GM23338 (cell line): ENCODE data around the gene UNC79. TPM values are rescaled to one million over a fixed set of nuclear protein-coding genes. Genes with fewer than 3 reads are reported as not detected.

Source experiments
- ATAC-seq: fragments of 200-7000 bp; cut with Tn5 transposase; 3 replicates; pipeline ENCODE4 v1.9.1; 2020
- DNase-seq: peaks from one replicate; pipeline ENCODE4 v3.0.0-alpha.2; 2015; ENCODE audit warnings: low spot score
- H2AFZ ChIP-seq: fragments of 200-600 bp; sonication (generic); 2 replicates; pipeline ENCODE4 v1.8.0; 2016; ENCODE audit warnings: antibody characterized with exemption, mild to moderate bottlenecking, moderate library complexity
- H3F3A ChIP-seq: fragments of 200-600 bp; sonication (generic); replicated peaks from 2 replicates; pipeline ENCODE4 v1.8.0; 2017; ENCODE audit warnings: antibody characterized with exemption, mixed run types, low read depth
- H3K27ac ChIP-seq: fragments of 200-600 bp; sonication (generic); 2 replicates; pipeline ENCODE4 v1.6.1; 2016; ENCODE audit warnings: low read depth
- H3K27me3 ChIP-seq: fragments of 200-600 bp; sonication (generic); 2 replicates; pipeline ENCODE4 v1.8.0; 2016; ENCODE audit warnings: mild to moderate bottlenecking, mixed run types, moderate library complexity; ENCODE audit not compliant: insufficient read depth
- H3K36me3 ChIP-seq: fragments of 200-600 bp; sonication (generic); 2 replicates; pipeline ENCODE4 v1.8.0; 2016; ENCODE audit warnings: mild to moderate bottlenecking; ENCODE audit not compliant: insufficient read depth
- H3K4me1 ChIP-seq: fragments of 200-600 bp; sonication (generic); 2 replicates; pipeline ENCODE4 v1.8.0; 2016; ENCODE audit warnings: mild to moderate bottlenecking, moderate library complexity; ENCODE audit not compliant: insufficient read depth
- H3K4me2 ChIP-seq: fragments of 200-600 bp; sonication (generic); 2 replicates; pipeline ENCODE4 v1.7.1; 2017; ENCODE audit warnings: mixed run types
- H3K4me3 ChIP-seq: fragments of 200-600 bp; sonication (generic); 2 replicates; pipeline ENCODE4 v1.6.1; 2016; ENCODE audit warnings: mixed run types
- H3K79me2 ChIP-seq: fragments of 200-600 bp; sonication (generic); replicated peaks from 2 replicates; pipeline ENCODE4 v1.8.0; 2017; ENCODE audit warnings: mild to moderate bottlenecking; ENCODE audit not compliant: insufficient read depth
- H3K9me2 ChIP-seq: fragments of 200-600 bp; sonication (generic); 2 replicates; pipeline ENCODE4 v1.8.0; 2017; ENCODE audit not compliant: insufficient read depth
- H4K20me1 ChIP-seq: fragments of 200-600 bp; sonication (generic); replicated peaks from 2 replicates; pipeline ENCODE4 v1.8.0; 2017; ENCODE audit warnings: mild to moderate bottlenecking; ENCODE audit not compliant: insufficient read depth
- H3K27ac Mint-ChIP-seq: 2 replicates; pipeline ENCODE4 v1.8.0; 2020; ENCODE audit warnings: inconsistent platforms, mild to moderate bottlenecking, moderate library complexity, mixed read lengths
- H3K27me3 Mint-ChIP-seq: 3 replicates; pipeline ENCODE4 v1.8.0; 2022; ENCODE audit warnings: low read depth, mild to moderate bottlenecking, moderate library complexity, mixed read lengths, inconsistent platforms; ENCODE audit not compliant: insufficient read depth, poor library complexity
- H3K36me3 Mint-ChIP-seq: 3 replicates; pipeline ENCODE4 v1.8.0; 2021; ENCODE audit warnings: low read depth, mild to moderate bottlenecking, inconsistent platforms, moderate library complexity, mixed read lengths
- H3K4me1 Mint-ChIP-seq: 3 replicates; pipeline ENCODE4 v1.8.0; 2020; ENCODE audit warnings: mild to moderate bottlenecking, inconsistent platforms, mixed read lengths
- H3K4me3 Mint-ChIP-seq: 3 replicates; pipeline ENCODE4 v1.8.0; 2021; ENCODE audit warnings: moderate library complexity, mild to moderate bottlenecking, inconsistent platforms, mixed read lengths
- H3K9me3 Mint-ChIP-seq: 3 replicates; pipeline ENCODE4 v1.8.0; 2020; ENCODE audit warnings: moderate library complexity, mild to moderate bottlenecking, inconsistent platforms, mixed read lengths
- CREB1 ChIP-seq: fragments of 250-450 bp; sonication (Bioruptor Pico); IDR thresholded peaks from 2 replicates; pipeline ENCODE4 v1.5.0; 2020; ENCODE audit warnings: low read depth, mild to moderate bottlenecking, moderate library complexity
- CTCF ChIP-seq, 2 experiments: fragments of 200-600 bp in 1 of 2; sonication (generic) in 1 of 2; conservative IDR thresholded peaks; 2 replicates each; pipeline versions ENCODE4 v1.5.1 to v1.6.1; 2016 to 2017; ENCODE audit warnings: antibody characterized with exemption in 2 of 2, low read depth in 2 of 2, mild to moderate bottlenecking in 2 of 2, moderate library complexity in 1 of 2
- ETS1 ChIP-seq: IDR thresholded peaks from 2 replicates; pipeline ENCODE4 v1.6.1; 2016; ENCODE audit warnings: antibody characterized with exemption
- EZH2 ChIP-seq: fragments of 200-600 bp; sonication (generic); IDR thresholded peaks from one replicate; pipeline ENCODE4 v1.8.0; 2017; ENCODE audit warnings: antibody characterized with exemption, mild to moderate bottlenecking, low read depth; ENCODE audit not compliant: unreplicated experiment
- EZH2phosphoT487 ChIP-seq: fragments of 200-600 bp; sonication (generic); IDR thresholded peaks from one replicate; pipeline ENCODE4 v1.8.1; 2018; ENCODE audit warnings: antibody characterized with exemption; ENCODE audit not compliant: unreplicated experiment
- JUNB ChIP-seq: IDR thresholded peaks from one replicate; pipeline ENCODE4 v1.6.1; 2016; ENCODE audit warnings: antibody characterized with exemption; ENCODE audit not compliant: unreplicated experiment
- NANOG ChIP-seq: IDR thresholded peaks from 2 replicates; pipeline ENCODE4 v1.6.1; 2016; ENCODE audit warnings: antibody characterized with exemption, borderline replicate concordance
- POLR2AphosphoS5 ChIP-seq: IDR thresholded peaks from 2 replicates; pipeline ENCODE4 v1.6.1; 2016; ENCODE audit warnings: antibody characterized with exemption, low read depth
- REST ChIP-seq: IDR thresholded peaks from one replicate; pipeline ENCODE4 v1.6.1; 2018; ENCODE audit warnings: antibody characterized with exemption; ENCODE audit not compliant: unreplicated experiment
- STAT1 ChIP-seq: IDR thresholded peaks from one replicate; pipeline ENCODE4 v1.6.1; 2016; ENCODE audit warnings: antibody characterized with exemption; ENCODE audit not compliant: unreplicated experiment
- ZNF114 ChIP-seq: fragments of 250-450 bp; sonication (Bioruptor Pico); IDR thresholded peaks from 2 replicates; pipeline ENCODE4 v1.5.0; 2020; ENCODE audit warnings: mild to moderate bottlenecking, moderate library complexity
- ZNF331 ChIP-seq: fragments of 250-450 bp; sonication (Bioruptor Pico); IDR thresholded peaks from 2 replicates; pipeline ENCODE4 v1.5.0; 2020; ENCODE audit warnings: low read depth, mild to moderate bottlenecking, moderate library complexity
- ZNF462 ChIP-seq: fragments of 250-450 bp; sonication (Bioruptor Pico); IDR thresholded peaks from 2 replicates; pipeline ENCODE4 v1.5.0; 2020; ENCODE audit warnings: mild to moderate bottlenecking, moderate library complexity
- polyA plus RNA-seq: library from polyadenylated mRNA; unstranded; fragments of >200 nt; fragmentation: Nextera tagmentation; extraction: Ambion mirVana; gene quantifications from 2 replicates; pipeline ENCODE4 v1.2.1, GENCODE V29; 2016
- total RNA-seq: library from RNA; depleted of rRNA; stranded (reverse); fragments of >200 nt; shearing (Covaris generic); gene quantifications from 2 replicates; pipeline ENCODE4 v1.2.3, GENCODE V29; 2014

UNC79 gene
- total and polyA plus RNA-seq, 2 experiments from 2014 or later = 1.8 to 3.6 TPM

GRCh38 chr14:93735206-93735605, 304.5 kb downstream of the UNC79 start:
- TF ChIP-seq ZNF331 (CRISPR knock-in tag) (no peak), ETS1 (no peak), ZNF114 (CRISPR knock-in tag) (no peak), CTCF (conservative IDR thresholded peaks at IDR 0.05; ENCODE audit: low read depth in 2 of 2) (no peak), ZNF462 (CRISPR knock-in tag) (no peak), NANOG (no peak), REST (no peak), EZH2phosphoT487 (no peak), CREB1 (CRISPR knock-in tag) (no peak), STAT1 (no peak), EZH2 (no peak), POLR2AphosphoS5 (no peak), JUNB (no peak)
- Histone ChIP-seq H3K27ac (no peak overlapping the region), H3K4me1 (no peaks in the 10 kb centered on the region; the same call in 1 of the 2 replicates), H3K4me3 (no peak overlapping the region), H3K36me3 (no peaks in the 10 kb centered on the region), H3K27me3 (no peaks in the 10 kb centered on the region), H3F3A (no peaks in the 10 kb centered on the region), H3K4me2 (no peak overlapping the region), H4K20me1 (no peaks in the 10 kb centered on the region), H3K9me2 (no peaks in the 10 kb centered on the region), H3K79me2 (no peaks in the 10 kb centered on the region), H2AFZ (no peak overlapping the region)
- no peaks in the 10 kb centered on the region for H3K9me3 Mint-ChIP-seq
- DNase-seq (no peak), ATAC-seq (no peak)
- peaks cover 9% of the 10 kb centered on the region; the same call in 2 of the 3 replicates for H3K4me1 Mint-ChIP-seq
- H3K27me3 Mint-ChIP-seq = peaks cover 4% of the 10 kb centered on the region
- no peaks in the 10 kb centered on the region for H3K36me3 Mint-ChIP-seq
- H3K27ac Mint-ChIP-seq = no peak overlapping the region
- no peak overlapping the region for H3K4me3 Mint-ChIP-seq
